ENCODE measurements around the gene PARD3. TPM values are rescaled to one million over a fixed set of nuclear protein-coding genes. Genes with fewer than 3 reads are reported as not detected.

PARD3 gene
- total RNA-seq, 1 experiment from 2014 or later: 57.4 TPM

DNA sequence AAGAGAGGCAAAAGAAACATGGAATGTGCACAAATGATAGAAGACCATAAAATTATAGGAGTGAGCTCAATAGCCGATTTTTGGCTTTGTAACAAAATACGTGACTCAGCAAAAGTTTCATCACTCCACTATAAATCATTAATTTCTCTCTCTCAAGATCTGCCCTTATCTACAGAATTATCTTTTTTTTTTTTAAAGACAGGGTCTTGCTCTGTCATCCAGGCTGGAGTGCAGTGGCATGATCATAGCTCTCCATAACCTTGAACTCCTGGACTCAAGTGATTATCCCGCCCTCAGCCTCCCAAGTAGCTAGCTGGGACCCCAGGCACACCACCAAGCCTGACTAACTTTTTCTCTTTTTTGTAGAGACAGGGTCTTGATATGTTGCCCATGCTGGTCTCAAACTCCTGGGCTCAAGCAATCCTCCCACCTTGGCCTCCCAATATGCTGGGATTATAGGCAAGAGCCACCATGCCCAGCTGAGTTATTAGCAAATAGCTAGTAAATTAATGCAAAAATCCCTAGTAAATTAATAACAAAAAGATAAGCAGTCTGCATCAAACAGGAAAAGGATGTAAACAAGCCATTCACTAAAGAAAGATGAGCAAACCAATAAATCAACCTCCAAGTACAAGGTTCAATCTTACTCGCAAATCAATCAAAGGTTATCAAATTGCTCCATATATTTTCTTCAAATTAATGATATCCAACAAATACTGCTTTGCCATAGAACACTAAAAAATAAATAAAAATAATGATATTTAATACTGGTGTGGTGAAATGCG, 450.7 kb downstream of the PARD3 start:
- H3K27me3 ChIP-seq (ENCODE audit: insufficient read depth, low read depth): no peaks in the 10 kb centered on the region
- TF ChIP-seq, protein P1, sequence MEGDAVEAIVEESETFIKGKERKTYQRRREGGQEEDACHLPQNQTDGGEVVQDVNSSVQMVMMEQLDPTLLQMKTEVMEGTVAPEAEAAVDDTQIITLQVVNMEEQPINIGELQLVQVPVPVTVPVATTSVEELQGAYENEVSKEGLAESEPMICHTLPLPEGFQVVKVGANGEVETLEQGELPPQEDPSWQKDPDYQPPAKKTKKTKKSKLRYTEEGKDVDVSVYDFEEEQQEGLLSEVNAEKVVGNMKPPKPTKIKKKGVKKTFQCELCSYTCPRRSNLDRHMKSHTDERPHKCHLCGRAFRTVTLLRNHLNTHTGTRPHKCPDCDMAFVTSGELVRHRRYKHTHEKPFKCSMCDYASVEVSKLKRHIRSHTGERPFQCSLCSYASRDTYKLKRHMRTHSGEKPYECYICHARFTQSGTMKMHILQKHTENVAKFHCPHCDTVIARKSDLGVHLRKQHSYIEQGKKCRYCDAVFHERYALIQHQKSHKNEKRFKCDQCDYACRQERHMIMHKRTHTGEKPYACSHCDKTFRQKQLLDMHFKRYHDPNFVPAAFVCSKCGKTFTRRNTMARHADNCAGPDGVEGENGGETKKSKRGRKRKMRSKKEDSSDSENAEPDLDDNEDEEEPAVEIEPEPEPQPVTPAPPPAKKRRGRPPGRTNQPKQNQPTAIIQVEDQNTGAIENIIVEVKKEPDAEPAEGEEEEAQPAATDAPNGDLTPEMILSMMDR (conservative IDR thresholded peaks at IDR 0.05): no peak
- TF ChIP-seq EZH2 (IDR thresholded peaks at IDR 0.05; ENCODE audit: low read depth): no peak
- H4K20me1 ChIP-seq (ENCODE audit: insufficient read depth): no peaks in the 10 kb centered on the region
- no peak overlapping the region for H3K4me3 ChIP-seq
- H3K9me2 ChIP-seq (ENCODE audit: insufficient read depth): no peaks in the 10 kb centered on the region
- no peaks in the 10 kb centered on the region for H3K4me1 ChIP-seq (replicated peaks; ENCODE audit: insufficient read depth)
- POLR2A ChIA-PET (ENCODE audit: unreplicated experiment): no interaction called here
- no peak overlapping the region for H3K4me2 ChIP-seq
- BruUV-seq (replicated peaks): no TSS peak
- H3K9me3 ChIP-seq (ENCODE audit: insufficient read depth, low read depth): no peaks in the 10 kb centered on the region
- no peak for DNase-seq
- no peaks in the 10 kb centered on the region for H3K79me2 ChIP-seq (ENCODE audit: low read depth)
- no peak overlapping the region for H3K27ac ChIP-seq
- CTCF ChIA-PET: interaction anchor here (0.6 to 0.7 kb wide), 3 partner anchors 109 to 433 kb away, joined by 3 read pairs; no protein-coding TSS in a partner anchor
- H3F3A ChIP-seq (ENCODE audit: insufficient read depth, low read depth): no peaks in the 10 kb centered on the region
- H3K36me3 ChIP-seq (ENCODE audit: low read depth): no peaks in the 10 kb centered on the region
- H2AFZ ChIP-seq: no peak overlapping the region
- intact Hi-C loops (cut with micrococcal nuclease; ENCODE audit: unreplicated experiment): no loop called here

DNA sequence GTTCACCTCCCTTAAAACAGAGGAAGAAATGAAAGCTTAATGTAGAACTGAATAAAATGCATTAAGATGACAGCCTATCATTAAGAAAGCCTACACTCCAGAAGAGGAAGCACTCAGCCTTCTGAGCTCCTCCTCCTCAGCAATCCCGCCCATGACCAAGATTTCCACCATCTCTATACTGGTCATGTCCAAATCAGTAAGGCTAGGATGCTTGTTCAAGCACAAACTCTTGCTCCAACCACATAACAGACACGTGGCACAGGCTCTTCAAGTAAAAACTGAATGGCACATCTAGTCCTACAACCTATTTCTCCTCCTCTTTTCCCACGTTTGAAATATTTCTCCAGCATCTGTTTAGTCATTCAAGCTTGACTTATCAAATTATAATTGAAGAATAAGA, 454.1 kb downstream of the PARD3 start:
- H3K4me3 ChIP-seq: no peak overlapping the region
- CTCF ChIA-PET: no interaction called here
- intact Hi-C loops (cut with micrococcal nuclease; ENCODE audit: unreplicated experiment): no loop called here
- H3K36me3 ChIP-seq (ENCODE audit: low read depth): no peaks in the 10 kb centered on the region
- H3K9me2 ChIP-seq (ENCODE audit: insufficient read depth): no peaks in the 10 kb centered on the region
- BruUV-seq (replicated peaks): no TSS peak
- H3K4me2 ChIP-seq: no peak overlapping the region
- no peak overlapping the region for H2AFZ ChIP-seq
- H3K9me3 ChIP-seq (ENCODE audit: insufficient read depth, low read depth): no peaks in the 10 kb centered on the region
- H3K27me3 ChIP-seq (ENCODE audit: insufficient read depth, low read depth): no peaks in the 10 kb centered on the region
- H4K20me1 ChIP-seq (ENCODE audit: insufficient read depth): no peaks in the 10 kb centered on the region
- POLR2A ChIA-PET (ENCODE audit: unreplicated experiment): no interaction called here
- H3F3A ChIP-seq (ENCODE audit: insufficient read depth, low read depth): no peaks in the 10 kb centered on the region
- H3K4me1 ChIP-seq (replicated peaks; ENCODE audit: insufficient read depth): no peaks in the 10 kb centered on the region
- H3K79me2 ChIP-seq (ENCODE audit: low read depth): no peaks in the 10 kb centered on the region
- no peak for DNase-seq
- H3K27ac ChIP-seq: no peak overlapping the region
- no peak for TF ChIP-seq EZH2 (IDR thresholded peaks at IDR 0.05; ENCODE audit: low read depth)
- TF ChIP-seq, protein P1 (conservative IDR thresholded peaks at IDR 0.05): no peak

DNA sequence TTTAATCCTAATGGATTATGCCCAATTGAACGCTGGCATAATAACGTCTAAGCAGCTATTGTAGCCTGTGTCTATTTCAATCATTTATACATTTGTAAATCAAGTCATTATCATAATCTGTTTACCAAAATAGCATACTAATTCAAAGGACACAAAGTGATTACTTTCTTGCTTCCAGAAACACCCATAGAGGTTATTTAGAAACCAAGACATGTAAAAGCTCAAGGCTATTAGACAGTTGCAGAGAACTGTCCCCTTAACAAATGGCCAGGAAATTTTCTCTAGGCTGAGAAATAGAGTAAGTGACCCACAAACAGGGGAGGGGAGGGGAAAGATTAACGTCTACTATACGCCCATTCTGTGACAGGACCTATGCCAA, 455.7 kb downstream of the PARD3 start:
- Histone ChIP-seq H3K9me2 (ENCODE audit: insufficient read depth) (no peaks in the 10 kb centered on the region), H3F3A (ENCODE audit: insufficient read depth, low read depth) (no peaks in the 10 kb centered on the region), H3K27me3 (ENCODE audit: insufficient read depth, low read depth) (no peaks in the 10 kb centered on the region), H3K36me3 (ENCODE audit: low read depth) (no peaks in the 10 kb centered on the region), H4K20me1 (ENCODE audit: insufficient read depth) (no peaks in the 10 kb centered on the region), H3K79me2 (ENCODE audit: low read depth) (no peaks in the 10 kb centered on the region), H3K4me3 (no peak overlapping the region), H3K9me3 (ENCODE audit: insufficient read depth, low read depth) (no peaks in the 10 kb centered on the region), H2AFZ (no peak overlapping the region), H3K4me1 (replicated peaks; ENCODE audit: insufficient read depth) (no peaks in the 10 kb centered on the region), H3K27ac (no peak overlapping the region), H3K4me2 (no peak overlapping the region)
- CTCF ChIA-PET: no interaction called here
- TF ChIP-seq, protein P1 (conservative IDR thresholded peaks at IDR 0.05): no peak
- TF ChIP-seq EZH2 (IDR thresholded peaks at IDR 0.05; ENCODE audit: low read depth): no peak
- POLR2A ChIA-PET (ENCODE audit: unreplicated experiment): no interaction called here
- intact Hi-C loops (cut with micrococcal nuclease; ENCODE audit: unreplicated experiment): no loop called here
- no peak for DNase-seq
- no TSS peak for BruUV-seq (replicated peaks)
